HG02981 (cell line): ENCODE results near the gene NUSAP1.
"Not testable (repeated sequence)": the region's sequence is repeated elsewhere in the genome, so short reads cannot be mapped to it uniquely, and the experiment has no call there.

Experiments used
- ATAC-seq: cut with Tn5 transposase; IDR thresholded peaks from one replicate; pipeline ENCODE4 v1.9.1; 2021; ENCODE audit warnings: mild to moderate bottlenecking, moderate library complexity; ENCODE audit not compliant: unreplicated experiment

Gene NUSAP1

DNA sequence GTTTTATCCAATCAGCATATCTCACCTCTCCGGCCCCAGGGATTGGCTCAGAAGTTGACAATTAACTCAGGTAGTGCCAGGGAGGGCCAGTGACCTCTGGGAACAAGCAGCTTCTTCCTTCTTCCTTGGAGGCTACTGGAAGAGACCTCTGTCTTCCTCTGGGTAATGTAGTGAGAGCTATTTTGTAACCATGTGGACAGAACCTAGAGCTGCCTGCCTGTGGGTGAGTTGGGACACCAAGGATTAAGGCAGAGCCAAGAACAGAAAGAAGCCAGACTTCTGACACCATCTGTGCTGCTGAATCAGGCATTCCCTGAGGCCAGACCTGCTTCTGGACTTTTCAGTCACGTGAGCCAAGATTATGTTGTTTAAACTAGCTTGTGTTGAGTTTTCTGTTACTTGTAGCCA lies 75.6 kb downstream of the NUSAP1 start:
- no peak for ATAC-seq

DNA sequence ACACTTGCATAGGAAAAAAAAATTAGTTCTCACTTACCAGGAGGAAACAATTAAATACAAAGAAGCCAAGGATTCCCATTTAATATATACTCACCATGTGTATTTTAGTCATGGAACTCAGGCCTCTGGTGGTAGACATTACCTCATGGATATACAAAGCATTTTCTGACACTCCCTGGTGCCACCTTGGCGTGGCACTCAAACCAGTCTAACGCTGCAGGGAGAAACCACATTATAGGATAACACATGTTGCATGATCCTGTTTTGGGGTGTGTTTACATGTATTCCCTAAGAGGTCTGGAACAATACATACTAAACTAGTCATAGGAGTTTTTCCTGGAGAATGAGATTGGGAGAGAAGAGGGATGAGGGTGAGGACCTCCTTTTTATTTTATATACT lies 78.3 kb downstream of the NUSAP1 start:
- ATAC-seq: no peak

DNA sequence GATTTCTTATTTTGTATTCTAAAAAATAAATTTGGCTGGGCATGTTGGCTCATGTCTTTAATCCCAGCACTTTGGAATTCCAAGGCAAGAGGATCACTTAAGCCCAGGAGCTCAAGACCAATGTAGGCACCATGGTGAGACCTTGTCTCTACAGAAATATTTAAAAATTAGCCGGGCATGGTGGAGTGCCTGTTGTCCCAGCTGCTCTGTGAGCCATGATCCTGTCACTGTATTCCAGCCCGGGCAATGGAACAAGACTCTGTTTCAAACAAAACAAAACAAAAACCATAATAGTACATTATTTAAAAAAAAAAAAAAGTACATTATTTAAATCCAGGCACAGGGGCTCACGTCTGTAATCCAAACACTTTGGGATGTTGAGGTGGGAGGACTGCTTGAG lies 78.8 kb downstream of the NUSAP1 start:
- ATAC-seq: no peak

DNA sequence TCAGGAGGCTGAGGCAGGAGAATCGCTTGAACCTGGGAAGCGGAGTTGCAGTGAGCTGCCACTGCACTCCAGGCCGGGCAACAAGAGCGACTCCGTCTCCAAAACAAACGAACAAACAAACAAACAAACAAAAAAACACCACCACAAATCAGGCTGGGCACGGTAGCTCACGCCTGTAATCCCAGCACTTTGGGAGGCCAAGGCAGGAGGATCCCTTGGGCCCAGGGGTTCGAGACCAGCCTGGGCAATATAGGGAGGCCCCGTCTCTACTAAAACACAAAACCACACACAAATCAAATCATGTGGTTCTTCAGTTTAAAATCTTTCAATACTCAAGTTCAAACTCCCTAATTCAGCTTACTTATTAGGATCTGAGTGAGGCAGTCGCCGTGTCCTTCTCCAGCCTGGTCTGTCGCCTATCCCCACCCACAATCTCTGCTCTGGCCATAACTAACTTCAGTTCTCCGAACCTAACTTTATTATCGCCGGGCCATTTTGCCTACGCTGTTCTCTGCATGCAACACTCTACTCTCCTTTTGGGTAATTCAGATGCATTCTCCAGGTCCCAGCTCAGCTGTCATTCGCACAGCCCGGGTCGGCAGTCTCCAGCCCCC lies 83.6 kb downstream of the NUSAP1 start:
- ATAC-seq: peak; percentile 12

DNA sequence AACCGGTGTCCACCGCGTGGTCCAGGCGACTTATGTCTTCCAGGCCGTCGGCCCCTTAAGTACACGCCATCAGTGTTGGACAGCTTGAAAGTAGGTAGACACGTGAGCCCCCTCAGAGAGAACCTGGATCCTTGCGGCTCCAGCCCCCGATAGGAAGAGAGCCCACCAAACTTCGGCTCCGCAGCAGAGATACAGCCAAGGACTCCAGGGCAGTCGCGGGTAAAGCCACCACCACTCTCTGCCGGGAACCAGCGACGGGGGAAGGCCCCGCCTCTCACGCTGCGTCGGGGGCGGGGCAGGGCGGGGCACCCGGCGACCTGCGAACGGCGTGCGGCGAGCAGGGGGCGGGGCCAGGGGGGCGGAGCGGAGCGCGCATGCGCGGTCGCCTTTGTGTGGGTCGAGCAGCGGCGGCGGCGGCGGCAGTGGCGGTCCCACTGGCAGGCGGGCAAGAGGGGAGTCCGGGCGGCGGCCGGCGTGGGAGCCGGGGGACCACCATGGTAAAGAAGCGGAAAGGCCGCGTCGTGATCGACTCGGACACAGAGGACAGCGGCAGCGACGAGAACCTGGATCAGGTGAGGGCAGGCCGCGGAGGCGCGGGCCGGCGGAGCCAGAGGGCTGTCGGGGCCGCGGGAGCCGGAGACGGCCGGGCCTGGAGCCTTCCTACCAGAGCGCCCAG lies 84.2 kb downstream of the NUSAP1 start, which contains the start of gene RTF1:
RTF1 (plus strand) TSS at position 354 of the 676 bp plus-strand sequence; CDS start at position 375, 21 bp downstream.
- ATAC-seq: peak; percentile 68

DNA sequence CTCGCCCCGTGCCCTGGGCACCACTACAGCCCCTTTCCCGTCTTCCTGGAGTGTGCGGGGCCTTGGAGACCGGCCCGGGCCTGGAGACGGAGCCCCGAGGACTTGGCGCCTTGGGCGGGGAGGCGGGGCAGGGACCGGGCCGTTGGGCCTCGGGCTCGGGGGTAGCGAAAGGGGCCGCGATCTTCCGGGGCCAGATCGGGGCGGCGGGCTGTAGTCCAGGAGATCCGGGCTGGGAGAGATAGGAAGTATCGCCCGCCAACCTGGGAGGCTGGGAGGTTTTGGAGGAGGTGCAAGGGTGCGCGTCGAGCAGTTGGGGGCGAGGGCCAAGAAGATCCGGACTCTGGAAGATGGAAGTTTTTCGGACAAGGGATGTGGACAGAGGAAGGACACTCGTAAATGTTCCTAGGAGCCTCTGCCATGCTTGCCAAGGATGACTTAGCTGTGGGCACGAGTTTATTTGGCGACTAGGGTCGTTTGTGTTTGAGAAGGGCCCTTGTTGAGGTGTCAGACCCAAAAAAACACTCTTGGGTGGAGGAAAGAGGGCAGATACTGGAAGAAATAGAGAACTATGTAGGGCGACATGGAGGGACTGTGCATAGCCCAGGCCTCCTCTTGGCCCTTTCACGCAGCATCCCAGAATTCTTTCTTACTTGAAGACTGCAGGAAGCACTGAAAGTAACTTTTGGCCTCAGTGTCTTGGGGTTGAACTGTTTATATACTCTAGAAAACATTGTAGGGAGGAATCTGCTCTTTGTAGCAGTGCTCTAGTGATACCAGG lies 84.9 kb downstream of the NUSAP1 start:
- ATAC-seq: peak; percentile 34

DNA sequence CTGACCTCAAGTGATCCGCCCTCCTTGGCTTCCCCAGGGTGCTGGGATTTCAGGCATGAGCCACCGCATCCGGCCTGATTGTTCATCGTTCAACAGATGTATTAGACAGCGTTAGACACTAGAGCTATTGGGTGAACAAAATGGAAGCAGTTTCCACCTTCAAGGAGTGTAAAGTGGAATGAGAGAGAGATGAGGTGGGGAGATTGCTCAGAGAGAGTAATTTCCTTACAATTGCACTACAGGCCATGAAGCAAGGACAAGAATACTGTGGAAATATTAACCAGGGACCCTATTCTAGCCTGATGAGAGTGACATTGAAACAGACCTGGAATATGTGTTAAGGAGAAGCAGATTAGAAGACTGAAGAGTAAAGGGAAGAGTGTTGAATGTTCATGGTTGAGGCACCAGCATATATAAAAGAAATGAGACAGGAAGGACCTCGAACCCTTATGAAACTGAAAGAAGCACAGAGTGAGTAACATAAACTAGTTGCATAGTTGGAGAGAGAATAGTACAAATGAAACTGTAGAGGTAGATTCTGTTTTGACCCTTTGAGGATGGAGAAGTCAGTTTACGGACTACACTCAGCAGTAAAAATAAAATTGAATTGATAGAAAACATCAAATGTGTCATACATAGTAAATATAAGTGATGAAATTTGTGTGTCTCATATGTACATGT lies 91.4 kb downstream of the NUSAP1 start:
- ATAC-seq: peak; percentile 85

DNA sequence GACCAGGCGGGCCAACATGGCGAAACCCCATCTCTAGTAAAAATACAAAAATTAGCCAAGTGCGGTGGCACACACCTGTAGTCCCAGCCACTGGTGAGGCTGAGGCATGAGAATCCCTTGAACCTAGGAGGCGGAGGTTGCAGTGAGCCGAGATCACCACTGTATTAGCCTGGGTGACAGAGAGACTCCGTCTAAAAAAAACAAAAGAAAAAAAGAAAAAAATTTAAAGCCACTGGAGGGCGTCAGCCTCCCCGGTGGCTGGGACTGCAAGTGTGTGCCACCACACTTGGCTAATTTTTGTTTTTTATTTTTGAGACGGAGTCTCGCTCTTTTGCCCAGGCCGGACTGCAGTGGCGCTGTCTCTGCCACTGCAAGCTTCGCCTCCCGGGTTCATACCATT lies 92.1 kb downstream of the NUSAP1 start:
- ATAC-seq: no peak

DNA sequence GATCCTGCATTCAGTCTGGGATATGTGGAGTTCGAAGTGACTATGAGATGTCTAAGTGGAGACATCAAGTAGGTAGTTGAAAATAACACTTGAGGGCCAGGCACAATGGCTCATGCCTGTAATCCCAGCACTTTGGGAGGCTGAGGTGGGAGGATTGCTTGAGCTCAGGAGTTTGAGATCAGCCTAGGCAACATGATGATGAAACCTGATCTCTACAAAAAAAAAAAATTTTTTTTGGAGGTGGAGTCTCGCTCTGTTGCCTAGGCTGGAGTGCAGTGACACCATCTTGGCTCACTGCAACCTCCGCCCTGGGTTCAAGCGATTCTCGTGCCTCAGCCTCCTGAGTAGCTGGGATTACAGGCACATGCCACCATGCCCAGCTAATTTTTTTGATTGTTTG lies 93.2 kb downstream of the NUSAP1 start:
- not testable (repeated sequence) for ATAC-seq

DNA sequence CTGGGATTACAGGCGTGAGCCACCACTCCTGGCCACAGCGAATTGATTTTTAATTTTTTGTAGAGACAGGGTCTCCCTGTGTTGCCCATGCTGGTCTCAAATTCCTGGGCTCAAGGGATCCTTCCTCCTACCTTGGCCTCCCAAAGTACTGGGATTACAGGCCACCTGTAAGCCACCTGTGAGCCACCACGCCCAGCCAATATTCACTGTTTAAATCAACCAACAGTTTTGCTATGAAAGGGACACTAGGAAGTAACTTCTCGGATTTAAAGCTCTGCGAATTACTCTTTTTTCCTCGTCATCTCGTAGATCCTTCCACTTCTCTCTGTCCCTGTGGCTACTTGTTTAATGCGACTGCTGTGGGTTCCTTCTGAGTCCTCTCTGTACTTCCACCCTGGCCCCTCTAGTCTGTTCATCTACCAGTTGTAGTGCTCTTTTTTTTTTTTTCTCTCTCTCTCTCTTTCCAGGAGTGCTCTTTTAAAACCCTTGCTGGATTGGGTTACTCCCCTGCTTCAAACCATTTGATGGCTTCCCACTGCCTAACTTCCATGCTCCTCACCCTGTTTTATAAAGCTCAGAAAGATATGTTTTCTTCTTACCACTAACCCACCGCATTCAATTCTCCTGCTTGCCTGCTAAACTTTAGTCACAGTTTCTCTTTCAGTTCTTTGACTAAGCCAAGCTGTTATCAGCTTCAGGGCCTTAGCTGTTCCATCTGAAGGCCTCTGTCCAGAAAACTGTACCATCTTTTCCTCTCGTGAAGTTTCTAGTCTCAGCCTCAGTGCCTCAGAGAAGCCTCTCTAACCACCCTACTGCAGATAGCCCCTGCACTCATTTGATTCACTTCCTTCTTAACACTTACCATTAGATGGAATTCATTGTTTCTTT lies 96.6 kb downstream of the NUSAP1 start:
- peak; percentile 69 for ATAC-seq
